ENCODE data around the gene KNDC1.
"Not testable (repeated sequence)": the region's sequence is repeated elsewhere in the genome, so short reads cannot be mapped to it uniquely, and the experiment has no call there.

KNDC1 gene

GRCh38 chr10:133141144-133141957 lies 18.7 kb upstream of the KNDC1 start:
- no peak for DNase-seq (ENCODE audit: low read depth in 1 of 2, low spot score in 1 of 2)

- no peak for DNase-seq (ENCODE audit: low read depth in 1 of 2, low spot score in 1 of 2)
These were observed 18.1 kb upstream of the KNDC1 start for GRCh38 chr10:133141958-133142340.

GRCh38 chr10:133142523-133143199 lies 17.4 kb upstream of the KNDC1 start:
- DNase-seq (ENCODE audit: low read depth in 1 of 2, low spot score in 1 of 2) = no peak

- DNase-seq (ENCODE audit: low read depth in 1 of 2, low spot score in 1 of 2) = no peak
These were observed 16.9 kb upstream of the KNDC1 start for GRCh38 chr10:133143200-133143533.

- no peak for DNase-seq (ENCODE audit: low read depth in 1 of 2, low spot score in 1 of 2)
These were observed 16.5 kb upstream of the KNDC1 start for GRCh38 chr10:133143546-133143945.

- DNase-seq (ENCODE audit: low read depth in 1 of 2, low spot score in 1 of 2) = no peak
These were observed 15.2 kb upstream of the KNDC1 start for GRCh38 chr10:133144771-133145170.

- DNase-seq (ENCODE audit: low read depth in 1 of 2, low spot score in 1 of 2) = no peak
These were observed 9.8 kb upstream of the KNDC1 start for GRCh38 chr10:133150226-133150625.

GRCh38 chr10:133150656-133151055 lies 9.4 kb upstream of the KNDC1 start:
- DNase-seq (ENCODE audit: low read depth in 1 of 2, low spot score in 1 of 2) = no peak

- DNase-seq (ENCODE audit: low read depth in 1 of 2, low spot score in 1 of 2) = not testable (repeated sequence)
These were observed 8.9 kb upstream of the KNDC1 start for GRCh38 chr10:133151071-133151470.

- no peak for DNase-seq (ENCODE audit: low read depth in 1 of 2, low spot score in 1 of 2)
These were observed 8.5 kb upstream of the KNDC1 start for GRCh38 chr10:133151543-133151972.

GRCh38 chr10:133154411-133154810 lies 5.6 kb upstream of the KNDC1 start:
- DNase-seq (ENCODE audit: low read depth in 1 of 2, low spot score in 1 of 2) = no peak

GRCh38 chr10:133154996-133155778 lies 4.8 kb upstream of the KNDC1 start:
- DNase-seq (ENCODE audit: low read depth in 1 of 2, low spot score in 1 of 2) = no peak

GRCh38 chr10:133156674-133157579 lies 3.1 kb upstream of the KNDC1 start:
- DNase-seq (ENCODE audit: low read depth in 1 of 2, low spot score in 1 of 2) = no peak

- no peak for DNase-seq (ENCODE audit: low read depth in 1 of 2, low spot score in 1 of 2)
These were observed 2.2 kb upstream of the KNDC1 start for GRCh38 chr10:133157662-133158436.

- DNase-seq (ENCODE audit: low read depth in 1 of 2, low spot score in 1 of 2) = no peak
These were observed 1.6 kb upstream of the KNDC1 start for GRCh38 chr10:133158437-133158755.

GRCh38 chr10:133158756-133159610 lies 1.0 kb upstream of the KNDC1 start:
- no peak for DNase-seq (ENCODE audit: low read depth in 1 of 2, low spot score in 1 of 2)

GRCh38 chr10:133159611-133159949 lies 439 bp upstream of the KNDC1 start:
- DNase-seq (ENCODE audit: low read depth in 1 of 2, low spot score in 1 of 2) = no peak

- DNase-seq (ENCODE audit: low read depth in 1 of 2, low spot score in 1 of 2) = no peak
These were observed 930 bp downstream of the KNDC1 start for GRCh38 chr10:133160826-133161471.
